Stomach (tissue), 9 donors: ENCODE data around the gene CLIC5. TPM values are rescaled to one million over a fixed set of nuclear protein-coding genes. Genes with fewer than 3 reads are reported as not detected.

Experiments
- DNase-seq, 2 donors: peaks; one replicate each; pipeline versions ENCODE4 v3.0.0 to v3.0.0-alpha.2; 2013 to 2019
- H3K27ac ChIP-seq, 5 donors: fragments of 200-600 bp in 4 of 5; sonication (generic) in 4 of 5; one replicate each; pipeline ENCODE4 v1.5.1; 2013 to 2019; ENCODE audit warnings: mild to moderate bottlenecking in 1 of 5, moderate library complexity in 1 of 5
- H3K27me3 ChIP-seq, 3 donors: fragments of 200-600 bp; sonication (generic); one replicate each; pipeline ENCODE4 v1.5.1; 2017 to 2019; ENCODE audit warnings: mixed run types in 1 of 3
- H3K36me3 ChIP-seq, 4 donors: fragments of 200-600 bp; sonication (generic); 1 replicate in 3 of 4; 2 replicates in 1 of 4; pipeline ENCODE4 v1.5.1; 2016 to 2019
- H3K4me1 ChIP-seq, 4 donors: fragments of 200-600 bp; sonication (generic); one replicate each; pipeline ENCODE4 v1.5.1; 2016 to 2019
- H3K4me3 ChIP-seq, 4 donors: fragments of 200-600 bp; sonication (generic) in 3 of 4; one replicate each; pipeline ENCODE4 v1.5.1; 2016 to 2019; ENCODE audit warnings: mild to moderate bottlenecking in 1 of 4
- H3K9me3 ChIP-seq, 4 donors: fragments of 200-600 bp; sonication (generic); one replicate each; pipeline ENCODE4 v1.5.1; 2016 to 2019
- CTCF ChIP-seq, 7 experiments: fragments of 450-650 bp in 4 of 7; fragments of 200-600 bp in 3 of 7; sonication (generic) in 3 of 7; IDR thresholded peaks; one replicate each; pipeline ENCODE4 v1.5.1; 2016 to 2019; ENCODE audit warnings: antibody characterized with exemption in 7 of 7, control low read depth in 2 of 7, mild to moderate bottlenecking in 1 of 7
- EP300 ChIP-seq: sonication (generic); formaldehyde crosslinking; IDR thresholded peaks from one replicate; pipeline ENCODE4 v1.6.1; 2017; ENCODE audit warnings: antibody characterized with exemption
- POLR2A ChIP-seq, 4 donors: fragments of 450-650 bp; IDR thresholded peaks; one replicate each; pipeline ENCODE4 v1.6.1; 2016; ENCODE audit warnings: antibody characterized with exemption in 4 of 4, control low read depth in 2 of 4, mild to moderate bottlenecking in 1 of 4, moderate library complexity in 1 of 4
- POLR2AphosphoS5 ChIP-seq, 3 donors: sonication (generic); formaldehyde crosslinking; IDR thresholded peaks; one replicate each; pipeline ENCODE4 v1.6.1; 2016; ENCODE audit warnings: antibody characterized with exemption in 3 of 3
- WGBS, 5 donors: extraction: QIAGEN DNeasy Blood & Tissue Kit in 3 of 5; methylation state at CpG; one replicate each; pipeline versions ENCODE4 v1.1.5 to v1.1.7; 2013 to 2018; 5-methylcytosine and 5-hydroxymethylcytosine counted together
- intact Hi-C: fragments of 100-400 bp; cut with DNase I; formaldehyde crosslinking; loops from one replicate; pipeline ENCODE4 v1.15.1; 2023; ENCODE audit warnings: low total_unique reads
- polyA plus RNA-seq, 3 donors: library from polyadenylated mRNA; stranded (reverse); fragments of 200-250 nt; gene quantifications; one replicate each; pipeline ENCODE4 v1.2.3, GENCODE V29; 2013
- total RNA-seq, 5 donors: library from RNA; depleted of rRNA; stranded (reverse); fragments of >200 nt; gene quantifications; one replicate each; pipeline versions ENCODE4 v1.1.0 to v1.2.3, GENCODE V29; 2014 to 2016
- donor health status: healthy with polysubstance abuse.
- donor health status: Bipolar disorder and iron deficiency.
- donor health status: healthy.

CLIC5 gene
- total and polyA plus RNA-seq, 8 donors = 0.19 to 30.4 (median 2.0) TPM; not detected in 1

- Histone ChIP-seq H3K9me3 (peaks cover 0 to 5% (median 0%) of the 10 kb centered on the region in 4 donors), H3K27me3 (no peaks in the 10 kb centered on the region), H3K4me1 (peaks cover 0 to 2% (median 0%) of the 10 kb centered on the region in 4 donors), H3K4me3 (no peak overlapping the region), H3K36me3 (no peaks in the 10 kb centered on the region), H3K27ac (no peak overlapping the region)
- WGBS, 5 donors = 90 to 95% (median 92%) methylated on average over 9 of the region's 9 CpGs
- no peak for TF ChIP-seq CTCF (IDR thresholded peaks at IDR 0.05)
- intact Hi-C loops = no loop called here
- DNase-seq = no peak
Observed at GRCh38 chr6:45982280-45983036, 33.2 kb downstream of the CLIC5 start.

GRCh38 chr6:45981046-45981445 is 34.6 kb downstream of the CLIC5 start:
- TF ChIP-seq POLR2AphosphoS5 (IDR thresholded peaks at IDR 0.05) (no peak), CTCF (IDR thresholded peaks at IDR 0.05) (no peak), EP300 (no peak), POLR2A (IDR thresholded peaks at IDR 0.05) (no peak)
- DNase-seq = no peak
- no peaks in the 10 kb centered on the region for H3K4me1 ChIP-seq
- H3K9me3 ChIP-seq = peaks cover 0 to 5% (median 0%) of the 10 kb centered on the region in 4 donors
- intact Hi-C loops = no loop called here
- 87 to 97% (median 89%) methylated on average over 3 of the region's 3 CpGs for WGBS, 5 donors
- no peaks in the 10 kb centered on the region for H3K36me3 ChIP-seq
- no peak overlapping the region for H3K27ac ChIP-seq
- no peaks in the 10 kb centered on the region for H3K27me3 ChIP-seq
- no peak overlapping the region for H3K4me3 ChIP-seq

GRCh38 chr6:45979311-45979710 is 36.3 kb downstream of the CLIC5 start:
- Histone ChIP-seq H3K9me3 (peaks cover 0 to 17% (median 9%) of the 10 kb centered on the region in 4 donors), H3K36me3 (no peaks in the 10 kb centered on the region), H3K4me1 (no peaks in the 10 kb centered on the region), H3K27ac (no peak overlapping the region), H3K27me3 (no peaks in the 10 kb centered on the region), H3K4me3 (no peak overlapping the region)
- TF ChIP-seq POLR2AphosphoS5 (IDR thresholded peaks at IDR 0.05) (no peak), EP300 (no peak), CTCF (IDR thresholded peaks at IDR 0.05) (no peak), POLR2A (IDR thresholded peaks at IDR 0.05) (no peak)
- intact Hi-C loops = no loop called here
- WGBS, 5 donors = 56 to 70% (median 67%) methylated on average over 2 of the region's 2 CpGs
- DNase-seq = no peak

GRCh38 chr6:45974596-45974995 is 41.1 kb downstream of the CLIC5 start:
- Histone ChIP-seq H3K9me3 (peaks cover 0 to 17% (median 9%) of the 10 kb centered on the region in 4 donors), H3K36me3 (no peaks in the 10 kb centered on the region), H3K27ac (no peak overlapping the region), H3K4me3 (no peak overlapping the region), H3K27me3 (no peaks in the 10 kb centered on the region), H3K4me1 (no peaks in the 10 kb centered on the region)
- intact Hi-C loops = no loop called here
- DNase-seq = no peak
- TF ChIP-seq POLR2A (IDR thresholded peaks at IDR 0.05) = no peak

- H3K36me3 ChIP-seq = no peaks in the 10 kb centered on the region
- H3K9me3 ChIP-seq = peaks cover 0 to 12% (median 9%) of the 10 kb centered on the region in 4 donors
- DNase-seq = no peak
- 83 to 90% (median 85%) methylated on average over 4 of the region's 4 CpGs for WGBS, 5 donors
- H3K4me1 ChIP-seq = no peaks in the 10 kb centered on the region
- no peak overlapping the region for H3K27ac ChIP-seq
- intact Hi-C loops = no loop called here
- no peak for TF ChIP-seq CTCF (IDR thresholded peaks at IDR 0.05)
- TF ChIP-seq EP300 = no peak
- TF ChIP-seq POLR2AphosphoS5 (IDR thresholded peaks at IDR 0.05) = no peak
- no peak for TF ChIP-seq POLR2A (IDR thresholded peaks at IDR 0.05)
- H3K27me3 ChIP-seq = no peaks in the 10 kb centered on the region
- H3K4me3 ChIP-seq = no peak overlapping the region
Observed at GRCh38 chr6:45972795-45973503, 42.7 kb downstream of the CLIC5 start.
